ENCODE measurements around the gene ITGAE.

DNA sequence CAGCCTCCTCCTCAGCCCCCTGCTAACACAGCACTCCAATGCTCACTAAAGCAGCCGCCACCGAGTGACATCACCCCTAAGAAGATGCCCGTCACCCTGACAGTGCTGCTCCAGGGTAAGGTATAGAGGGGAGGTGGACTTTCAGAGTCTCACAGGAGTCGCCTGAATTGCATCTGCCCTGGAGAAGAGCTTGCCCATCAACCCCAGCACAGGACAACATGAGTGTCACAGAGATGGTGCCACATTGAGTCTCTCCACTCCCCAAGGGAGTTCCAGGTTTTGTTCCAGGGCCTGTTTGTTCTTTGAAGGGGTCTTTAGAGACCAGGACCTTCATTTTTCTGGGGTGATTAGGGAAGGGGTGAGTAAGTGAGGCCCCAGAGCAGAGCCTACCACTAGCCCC, 102.8 kb downstream of the ITGAE start:
- TF ChIP-seq GATA2 (IDR thresholded peaks at IDR 0.05; ENCODE audit: low read depth, low read length) (no peak), GATA3 (IDR thresholded peaks at IDR 0.05; ENCODE audit: low read depth, low read length) (no peak)
